HG02981 (cell line): Measurements from ENCODE around the gene NTN5.
"Not testable (repeated sequence)": the region's sequence is repeated elsewhere in the genome, so short reads cannot be mapped to it uniquely, and the experiment has no call there.

ENCODE experiments used
- ATAC-seq: cut with Tn5 transposase; IDR thresholded peaks from one replicate; pipeline ENCODE4 v1.9.1; 2021; ENCODE audit warnings: mild to moderate bottlenecking, moderate library complexity; ENCODE audit not compliant: unreplicated experiment

NTN5 gene, protein sequence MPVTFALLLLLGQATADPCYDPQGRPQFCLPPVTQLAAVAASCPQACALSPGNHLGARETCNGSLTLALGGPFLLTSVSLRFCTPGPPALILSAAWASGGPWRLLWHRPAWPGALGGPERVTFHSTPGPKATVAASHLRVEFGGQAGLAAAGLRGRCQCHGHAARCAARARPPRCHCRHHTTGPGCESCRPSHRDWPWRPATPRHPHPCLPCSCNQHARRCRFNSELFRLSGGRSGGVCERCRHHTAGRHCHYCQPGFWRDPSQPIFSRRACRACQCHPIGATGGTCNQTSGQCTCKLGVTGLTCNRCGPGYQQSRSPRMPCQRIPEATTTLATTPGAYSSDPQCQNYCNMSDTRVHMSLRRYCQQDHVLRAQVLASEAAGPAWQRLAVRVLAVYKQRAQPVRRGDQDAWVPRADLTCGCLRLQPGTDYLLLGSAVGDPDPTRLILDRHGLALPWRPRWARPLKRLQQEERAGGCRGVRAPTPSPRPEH

GRCh38 chr19:48672994-48673393, at the start of gene NTN5:
Gene NTN5 (minus strand): TSS chr19:48673017. CDS start chr19:48670986, 2,031 bp downstream.
- ATAC-seq: no peak

- ATAC-seq: no peak
Observed at GRCh38 chr19:48722196-48722708, 49.4 kb upstream of the NTN5 start.

GRCh38 chr19:48720613-48721296, 47.9 kb upstream of the NTN5 start:
- ATAC-seq: peak; percentile 78

GRCh38 chr19:48720251-48720612, 47.4 kb upstream of the NTN5 start:
- no peak for ATAC-seq

DNA sequence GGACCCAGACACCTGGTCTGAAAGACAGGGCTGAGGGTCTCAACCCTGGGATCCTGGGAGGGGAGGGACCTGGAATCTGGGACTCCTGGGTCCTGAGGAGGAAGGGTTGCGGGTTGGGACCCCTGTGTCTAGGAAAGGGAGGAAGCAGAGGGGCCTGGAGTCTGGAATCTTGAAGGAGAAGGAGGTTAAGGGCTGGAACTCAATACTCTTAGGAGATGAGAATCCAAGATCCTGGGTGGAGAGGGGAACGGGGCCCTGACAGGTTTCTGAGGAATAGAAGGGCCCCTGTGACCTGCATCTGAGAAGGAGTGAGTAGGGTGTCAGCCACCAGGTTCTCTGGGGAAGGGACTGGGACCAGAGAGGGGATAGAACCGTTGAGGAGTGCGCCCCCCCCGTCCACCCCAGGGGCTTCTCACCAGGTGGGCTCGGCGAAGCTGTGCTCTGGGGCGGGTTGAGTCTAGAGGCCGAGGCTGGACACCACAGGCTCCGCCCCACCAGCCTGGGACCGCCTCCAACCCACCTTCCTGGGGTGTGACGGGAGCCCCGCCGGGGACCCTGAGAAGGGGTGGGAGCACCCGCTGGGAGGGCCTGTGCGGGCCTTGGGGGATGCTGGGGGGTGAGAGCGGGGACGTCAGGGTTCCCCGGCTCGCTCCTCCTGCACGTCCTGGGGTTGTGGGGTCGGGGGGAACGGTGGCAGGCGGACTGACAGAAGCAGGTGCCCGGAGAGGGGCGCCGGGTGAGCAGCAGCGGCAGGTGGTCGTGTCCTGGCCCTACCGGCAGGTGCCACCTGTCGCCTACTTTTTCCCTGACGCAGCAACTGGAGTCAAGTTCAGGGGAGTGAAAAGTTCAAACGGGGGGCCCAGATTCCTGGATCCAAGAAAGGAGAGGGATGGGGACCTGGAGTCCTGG, 46.7 kb upstream of the NTN5 start, which contains the start of gene MAMSTR:
MAMSTR (minus strand) TSS at position 463 of the 909 bp plus-strand sequence. CDS start 694 bp downstream, outside the sequence.
- no peak for ATAC-seq

DNA sequence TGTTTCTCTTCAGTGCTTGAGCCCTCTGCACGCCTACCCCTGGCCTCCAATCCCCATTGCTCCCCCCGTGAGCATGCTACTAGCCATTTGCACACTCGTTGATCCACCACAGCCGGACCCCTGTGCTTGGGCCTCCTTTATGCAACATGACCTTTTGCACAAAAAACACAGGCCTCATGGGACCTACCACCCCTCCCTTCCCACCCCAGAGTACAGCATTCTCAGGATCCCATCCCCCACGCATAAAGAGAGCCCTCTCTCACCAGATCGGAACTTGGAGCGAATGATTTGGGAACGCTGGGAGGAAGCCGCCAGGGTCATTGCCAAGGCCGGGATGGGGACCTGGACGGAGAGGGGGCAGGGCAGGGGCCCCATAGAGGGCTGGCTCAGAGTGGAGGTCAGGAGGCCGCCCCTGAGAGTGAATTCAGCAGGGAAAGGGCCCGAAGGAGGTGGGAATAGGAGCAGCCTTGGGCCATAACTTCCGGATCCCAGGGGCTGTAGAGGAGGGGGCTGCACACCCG, 46.0 kb upstream of the NTN5 start:
- ATAC-seq: no peak

GRCh38 chr19:48718106-48718505, 45.3 kb upstream of the NTN5 start:
- ATAC-seq: not testable (repeated sequence)

- ATAC-seq: no peak
Observed at GRCh38 chr19:48716562-48717291, 43.9 kb upstream of the NTN5 start.

DNA sequence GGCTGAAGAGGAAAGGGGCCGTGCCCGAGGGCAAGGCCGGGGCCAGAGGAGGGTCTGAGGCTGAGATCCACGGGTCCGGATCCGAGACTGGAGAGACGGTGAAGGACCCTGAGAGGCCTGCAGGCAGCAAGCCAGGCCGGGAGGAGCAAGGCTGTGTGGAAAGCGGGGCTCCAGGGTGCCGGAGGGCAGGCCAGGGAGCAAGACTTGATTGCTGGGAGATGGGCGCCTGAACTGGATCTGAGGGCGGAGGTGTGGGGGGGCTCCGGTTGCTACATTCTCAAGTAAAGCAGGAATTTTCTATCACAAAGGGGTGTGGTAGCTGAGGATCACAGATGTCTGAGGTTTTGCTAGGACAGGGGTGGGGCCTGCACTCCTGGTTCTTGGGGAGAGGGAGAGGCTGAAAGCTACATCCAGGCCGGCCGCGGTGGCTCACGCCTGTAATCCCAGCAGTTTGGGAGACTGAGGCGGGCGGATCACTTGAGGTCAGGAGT, 42.9 kb upstream of the NTN5 start:
- no peak for ATAC-seq

GRCh38 chr19:48714759-48715675, 42.2 kb upstream of the NTN5 start:
- ATAC-seq: no peak

- ATAC-seq: peak; percentile 89
Observed at GRCh38 chr19:48713864-48714755, 41.3 kb upstream of the NTN5 start.

- ATAC-seq: no peak
Observed at GRCh38 chr19:48713041-48713863, 40.4 kb upstream of the NTN5 start.

GRCh38 chr19:48711106-48711662, 38.4 kb upstream of the NTN5 start:
- ATAC-seq: no peak

DNA sequence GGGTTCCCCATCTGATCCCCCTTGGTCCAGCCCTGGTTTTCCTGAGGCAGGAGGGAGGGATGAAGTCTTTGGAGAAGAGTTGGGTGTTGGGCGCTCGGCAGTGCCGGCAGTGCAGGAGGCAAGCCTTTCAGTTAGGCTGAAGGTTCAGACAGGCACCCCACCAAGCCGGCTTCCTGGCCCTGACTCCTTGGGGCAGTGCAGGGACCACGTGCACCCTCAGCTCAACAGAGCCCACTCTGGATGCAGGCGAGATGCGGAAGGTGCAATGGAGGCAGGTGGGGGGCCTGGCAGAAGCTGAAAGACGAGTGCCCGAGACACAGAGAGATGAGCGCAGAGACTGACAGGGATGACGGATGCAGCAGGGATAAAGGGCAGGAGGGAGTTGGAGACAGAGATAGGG, 35.7 kb upstream of the NTN5 start:
- no peak for ATAC-seq

GRCh38 chr19:48705431-48705830, 32.6 kb upstream of the NTN5 start:
- no peak for ATAC-seq

- no peak for ATAC-seq
Observed at GRCh38 chr19:48703316-48703715, 30.5 kb upstream of the NTN5 start.
